ENCODE data around the gene NVL.

- TF ChIP-seq CTCF (IDR thresholded peaks at IDR 0.05; ENCODE audit: low read depth, low read length, poor library complexity, severe bottlenecking), result no peak
- no peak for TF ChIP-seq EZH2phosphoT487 (IDR thresholded peaks at IDR 0.05; ENCODE audit: borderline replicate concordance, low read length)
These were observed 71.6 kb downstream of the NVL start for GRCh38 chr1:224258351-224258750.
